CD4-positive, alpha-beta T cell treated with Interleukin-6 for 4 hours (primary cell): ENCODE data around the gene TSNAXIP1.

Experiments used
- DNase-seq: peaks from one replicate; pipeline ENCODE4 v3.0.0-alpha.2; 2020; ENCODE audit warnings: mixed read lengths

The TSNAXIP1 gene, protein sequence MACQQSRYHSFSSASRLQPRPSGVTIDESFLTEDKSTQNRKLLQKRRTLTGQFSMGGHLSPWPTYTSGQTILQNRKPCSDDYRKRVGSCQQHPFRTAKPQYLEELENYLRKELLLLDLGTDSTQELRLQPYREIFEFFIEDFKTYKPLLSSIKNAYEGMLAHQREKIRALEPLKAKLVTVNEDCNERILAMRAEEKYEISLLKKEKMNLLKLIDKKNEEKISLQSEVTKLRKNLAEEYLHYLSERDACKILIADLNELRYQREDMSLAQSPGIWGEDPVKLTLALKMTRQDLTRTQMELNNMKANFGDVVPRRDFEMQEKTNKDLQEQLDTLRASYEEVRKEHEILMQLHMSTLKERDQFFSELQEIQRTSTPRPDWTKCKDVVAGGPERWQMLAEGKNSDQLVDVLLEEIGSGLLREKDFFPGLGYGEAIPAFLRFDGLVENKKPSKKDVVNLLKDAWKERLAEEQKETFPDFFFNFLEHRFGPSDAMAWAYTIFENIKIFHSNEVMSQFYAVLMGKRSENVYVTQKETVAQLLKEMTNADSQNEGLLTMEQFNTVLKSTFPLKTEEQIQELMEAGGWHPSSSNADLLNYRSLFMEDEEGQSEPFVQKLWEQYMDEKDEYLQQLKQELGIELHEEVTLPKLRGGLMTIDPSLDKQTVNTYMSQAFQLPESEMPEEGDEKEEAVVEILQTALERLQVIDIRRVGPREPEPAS

DNA sequence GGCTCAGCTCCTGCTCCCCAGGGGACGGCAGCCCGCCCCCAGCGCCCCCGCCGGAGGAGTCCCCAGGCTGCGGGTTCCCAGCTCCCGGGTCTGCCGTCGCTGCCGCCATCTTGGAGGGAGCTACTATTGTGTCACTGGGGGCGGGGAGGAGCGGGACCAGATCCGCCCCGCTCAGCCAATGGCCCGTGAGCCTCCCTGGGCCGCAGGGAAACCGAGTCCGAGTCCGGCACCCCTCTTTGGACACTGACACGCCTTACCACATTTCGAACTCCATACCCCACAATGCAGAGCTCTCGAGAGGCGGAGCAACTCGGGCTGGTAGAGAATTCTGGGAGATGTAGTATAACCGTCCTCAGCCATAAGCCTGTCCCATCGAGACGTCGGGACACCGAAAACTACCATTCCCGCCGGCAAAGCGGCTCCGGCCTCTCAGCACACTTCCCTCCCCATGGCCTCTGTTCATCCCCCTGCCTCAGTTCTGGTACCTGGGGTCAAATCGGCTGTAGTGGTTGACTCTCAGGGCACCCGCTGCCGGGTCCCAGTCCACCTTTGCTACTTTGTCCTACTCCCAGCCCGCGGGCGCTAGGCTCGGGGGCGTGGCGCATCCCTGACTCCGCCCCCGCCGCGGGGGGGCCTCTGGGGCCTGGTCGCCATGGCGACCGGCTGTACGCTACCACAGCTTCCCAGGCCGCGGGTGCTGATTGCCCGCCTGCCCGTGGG is at the start of gene TSNAXIP1, which contains the start of gene RANBP10:
Gene TSNAXIP1 (plus strand): TSS at position 462 of the 720 bp plus-strand sequence. CDS start 261 bp downstream, outside the sequence.
Gene RANBP10 (minus strand): TSS at position 133 of the 720 bp plus-strand sequence. CDS start 24 bp downstream, at position 109.
- peak; percentile 97 for DNase-seq

DNA sequence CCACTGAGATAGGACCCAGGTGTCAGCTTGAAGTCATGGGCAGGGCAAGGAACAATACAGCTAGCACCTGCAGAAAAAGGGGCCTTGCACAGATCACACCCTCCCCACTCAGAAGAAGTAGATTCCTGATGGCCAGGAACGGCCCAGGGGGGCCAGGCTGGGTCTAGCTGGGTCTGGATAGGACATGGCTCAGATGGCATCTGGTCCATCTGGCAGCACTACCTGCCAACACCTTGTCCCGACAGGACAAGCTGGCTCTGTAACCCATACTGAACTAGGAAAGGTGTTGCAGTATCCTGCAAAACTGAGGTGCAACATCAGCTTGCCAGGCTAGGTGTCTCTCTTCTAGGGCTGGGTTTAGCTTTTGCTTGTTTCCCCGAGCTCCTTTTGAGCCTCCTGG is 48.7 kb upstream of the TSNAXIP1 start:
- no peak for DNase-seq

DNA sequence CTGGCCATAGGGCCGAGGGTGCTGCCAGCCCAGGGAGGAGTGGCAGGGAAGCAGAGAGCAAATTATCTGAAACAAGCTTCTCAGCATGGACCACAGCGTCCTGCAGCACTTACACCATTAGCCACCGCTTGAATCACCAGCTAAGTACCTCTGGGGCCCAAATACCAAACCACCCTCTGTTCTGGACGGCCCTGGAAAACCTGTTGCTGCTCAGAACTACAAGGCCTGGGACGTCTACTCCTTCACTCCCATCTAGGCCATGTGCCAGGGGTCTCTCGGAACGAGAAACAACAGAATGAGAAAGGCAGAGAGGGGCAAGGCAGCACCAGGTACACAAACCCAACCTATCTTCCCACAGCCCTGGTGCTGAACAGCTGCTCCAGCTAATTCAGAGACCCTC is 47.7 kb upstream of the TSNAXIP1 start:
- DNase-seq: no peak

DNA sequence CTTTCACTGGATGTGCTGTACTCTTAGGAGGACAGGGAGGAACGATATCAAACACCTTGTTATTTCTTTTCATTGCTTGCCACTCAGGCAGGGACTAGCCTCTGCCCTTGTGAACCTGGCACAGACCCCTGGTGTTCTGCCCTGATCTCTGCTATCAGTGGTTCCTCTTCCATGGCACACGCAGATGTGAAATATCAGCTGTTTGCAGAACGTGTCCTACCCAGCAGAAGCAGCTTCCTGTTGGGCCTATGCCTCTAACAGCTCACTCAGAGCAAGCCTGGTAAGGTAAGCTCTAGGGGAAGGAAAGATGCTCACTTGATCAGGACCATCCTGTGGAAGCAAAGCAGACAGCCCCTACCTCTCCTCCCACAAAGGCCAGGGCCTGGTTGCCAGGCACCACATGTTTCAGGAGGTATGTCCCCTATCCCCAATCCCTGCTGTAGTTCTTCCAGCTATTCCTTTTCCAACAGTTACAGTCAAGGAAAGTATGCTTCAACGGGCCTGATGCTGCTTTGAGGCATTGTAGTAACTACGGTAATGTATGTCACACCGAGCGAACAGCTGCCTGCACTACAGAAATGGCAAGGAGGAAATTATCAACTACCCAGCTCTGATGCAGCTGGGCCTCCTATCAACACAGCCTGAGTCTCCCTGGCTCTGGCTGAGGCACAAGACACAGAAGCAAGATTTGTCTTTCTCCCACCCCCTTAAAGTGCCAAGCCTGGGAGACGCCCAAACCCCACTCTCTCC is 46.3 kb upstream of the TSNAXIP1 start:
- DNase-seq: no peak

DNA sequence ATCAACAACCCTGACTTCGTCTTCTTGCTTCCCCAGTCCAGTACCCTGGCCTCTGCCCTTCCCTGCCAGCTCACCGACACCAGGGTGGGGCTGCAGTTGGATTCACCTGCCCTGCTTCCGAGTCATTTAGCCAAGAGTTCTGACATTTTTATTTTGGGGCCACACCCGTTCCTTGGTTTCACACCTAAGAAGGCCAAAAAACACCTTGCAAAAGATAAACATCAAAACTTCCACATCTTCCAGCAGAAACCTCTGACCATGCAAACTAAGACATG is 45.8 kb upstream of the TSNAXIP1 start:
- no peak for DNase-seq

DNA sequence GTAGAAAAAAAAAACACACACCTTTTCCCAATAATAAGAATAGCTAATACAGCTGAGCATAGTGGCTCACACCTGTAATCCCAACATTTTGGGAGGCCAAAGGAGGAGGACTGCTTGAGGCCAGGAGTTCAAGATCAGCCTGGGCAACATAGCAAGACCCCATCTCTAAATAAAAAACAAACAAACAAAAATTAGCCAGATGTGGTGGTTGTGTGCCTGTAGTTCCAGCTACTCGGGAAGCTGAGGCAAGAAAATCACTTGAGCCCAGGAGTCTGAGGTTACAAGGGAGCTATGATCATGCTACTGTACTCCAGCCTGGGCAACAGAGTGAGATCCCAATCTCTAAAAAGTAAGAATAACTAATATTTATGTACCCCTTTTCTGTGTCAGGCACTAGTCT is 44.8 kb upstream of the TSNAXIP1 start:
- no peak for DNase-seq

DNA sequence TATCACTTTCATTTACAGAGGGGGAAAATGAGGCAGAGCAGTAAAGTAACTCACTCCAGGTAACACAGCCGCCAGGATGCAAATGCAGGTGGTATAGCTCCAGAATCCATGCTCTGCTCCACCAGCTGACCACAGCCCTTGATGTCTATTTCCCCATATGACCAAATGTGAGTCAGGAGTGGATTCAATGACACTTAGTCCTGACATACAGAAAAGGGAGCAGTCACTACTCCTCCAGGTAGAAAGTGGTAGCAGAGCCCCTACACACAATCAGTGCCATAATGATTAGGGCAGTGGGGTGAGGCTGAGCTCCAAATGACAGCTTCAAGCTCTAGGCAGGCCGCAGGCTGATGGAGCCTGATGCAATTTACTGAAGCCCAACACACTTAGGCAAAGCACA is 44.3 kb upstream of the TSNAXIP1 start:
- DNase-seq: no peak

DNA sequence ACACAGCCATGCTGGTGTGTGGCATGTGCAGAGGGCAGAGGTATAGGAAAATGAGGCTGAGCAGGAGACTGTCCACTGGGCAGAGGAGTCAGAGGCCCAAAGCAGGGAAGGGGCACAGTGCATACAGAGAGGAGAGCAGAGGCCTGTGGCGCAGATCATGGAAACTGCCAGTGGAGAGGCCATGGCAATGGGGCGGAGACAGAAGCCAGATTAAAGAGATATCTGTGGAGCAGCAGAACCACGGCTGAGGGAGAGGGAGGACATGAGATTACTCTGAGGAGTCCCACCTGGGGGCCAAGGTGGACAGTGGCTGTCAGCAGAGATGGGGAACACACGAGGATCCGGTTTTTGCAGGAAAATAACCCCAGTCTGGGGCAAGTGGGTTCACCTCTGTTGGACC is 43.6 kb upstream of the TSNAXIP1 start:
- DNase-seq: no peak

DNA sequence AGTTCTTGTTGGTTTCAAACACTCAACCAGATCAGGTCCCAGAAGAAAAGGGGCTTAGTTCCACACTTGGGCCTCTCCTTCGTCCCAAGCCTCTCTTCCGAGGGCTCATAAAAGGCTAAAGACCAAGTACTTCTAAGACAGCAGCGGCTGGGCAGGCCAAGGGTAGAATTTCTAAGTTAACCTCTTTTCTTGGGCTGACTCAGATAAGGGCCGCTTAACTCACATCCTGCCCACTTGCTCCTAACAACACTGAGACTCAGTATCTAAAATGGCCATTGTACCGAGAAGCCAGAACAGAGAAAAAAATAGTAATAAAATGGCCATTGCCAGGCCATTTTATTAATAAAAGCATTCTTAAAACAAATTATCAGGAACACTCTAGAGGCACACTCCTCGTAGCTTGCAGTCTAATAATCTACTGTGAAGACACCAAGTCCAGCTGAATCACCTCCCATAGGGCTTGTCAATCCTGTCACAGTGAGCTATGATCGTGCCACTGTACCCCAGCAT is 42.5 kb upstream of the TSNAXIP1 start:
- no peak for DNase-seq

DNA sequence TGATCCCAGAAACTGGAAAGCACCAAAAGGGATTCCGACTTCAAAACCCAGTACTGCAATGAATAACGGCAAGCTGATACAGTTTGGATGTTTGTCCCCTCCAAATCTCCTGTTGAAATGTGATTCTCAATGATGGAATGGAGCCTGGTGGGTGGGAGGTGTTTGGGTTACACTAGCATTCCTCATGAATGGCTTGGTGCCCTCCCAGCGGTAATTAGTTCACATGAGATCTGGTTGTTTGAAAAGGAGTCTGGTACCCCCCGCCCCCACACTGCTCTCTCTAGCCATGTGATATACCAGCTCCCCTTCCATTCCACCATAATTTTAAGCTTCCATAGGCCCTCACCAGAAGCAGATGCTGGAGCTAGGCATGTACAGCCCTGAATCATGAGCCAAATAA is 40.4 kb upstream of the TSNAXIP1 start:
- DNase-seq: no peak

DNA sequence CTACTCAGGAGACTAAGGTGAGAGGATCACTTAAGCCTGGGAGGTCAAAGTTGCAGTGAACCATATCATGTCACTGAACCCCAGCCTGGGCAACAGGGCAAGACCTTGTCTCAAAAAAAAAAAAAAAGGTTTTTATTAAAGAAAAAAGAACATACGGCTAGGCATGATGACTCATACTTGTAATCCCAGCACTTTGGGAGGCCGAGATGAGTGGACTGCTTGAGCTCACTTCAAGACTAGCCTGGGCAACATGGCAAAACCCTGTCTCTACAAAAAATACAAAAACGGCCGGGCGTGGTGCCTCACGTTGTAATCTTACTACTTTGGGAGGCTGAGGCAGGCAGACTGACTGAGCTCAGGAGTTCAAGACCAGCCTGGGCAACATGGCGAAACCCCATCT is 38.7 kb upstream of the TSNAXIP1 start:
- no peak for DNase-seq

DNA sequence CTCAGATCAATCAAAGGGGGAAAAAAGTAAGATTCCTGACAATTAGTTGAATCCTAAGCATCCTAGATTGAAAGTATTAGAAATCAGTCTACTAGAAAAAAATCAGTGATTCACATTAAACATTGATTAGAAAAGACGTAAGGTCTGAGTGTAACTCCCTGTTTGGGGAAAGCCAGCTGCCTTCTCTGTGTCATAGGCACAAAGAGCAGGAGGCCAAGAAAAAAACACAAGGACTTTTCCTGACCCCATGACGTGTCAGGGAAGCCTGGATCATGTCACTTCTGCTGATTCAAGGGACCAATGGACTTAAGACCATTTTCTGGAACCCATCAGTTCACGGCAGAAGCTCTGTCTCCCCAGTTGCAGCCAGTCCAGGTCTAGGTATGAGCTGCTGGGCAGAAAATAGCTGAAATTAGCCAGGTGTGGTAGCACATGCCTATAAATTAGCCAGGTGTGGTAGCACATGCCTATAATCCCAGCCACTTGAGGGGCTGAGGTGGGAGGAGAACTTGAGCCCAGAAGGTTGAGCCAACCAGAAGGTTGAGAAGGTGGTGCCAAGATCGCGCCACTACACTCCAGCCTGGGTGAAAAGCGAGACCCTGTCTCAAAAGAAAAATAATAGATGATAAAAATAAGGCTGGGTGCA is 36.2 kb upstream of the TSNAXIP1 start:
- DNase-seq: no peak

DNA sequence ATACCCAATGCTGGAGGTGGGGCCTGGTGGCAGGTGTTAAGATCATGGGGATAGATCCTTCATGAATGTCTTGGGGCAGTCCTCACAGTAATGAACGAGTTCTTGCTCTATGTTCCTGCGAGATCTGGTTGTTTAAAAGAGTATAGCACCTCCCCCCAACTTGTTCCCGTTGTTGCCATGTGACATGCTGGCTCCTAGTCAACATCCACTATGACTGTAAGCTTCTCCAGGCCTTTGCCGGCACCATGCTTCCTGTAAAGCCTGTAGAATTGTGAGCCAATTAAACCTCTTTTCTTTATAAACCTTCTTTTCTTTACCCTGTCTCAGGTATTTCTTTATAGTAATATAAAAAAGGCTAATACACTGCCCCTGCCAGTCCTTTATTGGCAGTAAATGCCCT is 33.6 kb upstream of the TSNAXIP1 start:
- no peak for DNase-seq

DNA sequence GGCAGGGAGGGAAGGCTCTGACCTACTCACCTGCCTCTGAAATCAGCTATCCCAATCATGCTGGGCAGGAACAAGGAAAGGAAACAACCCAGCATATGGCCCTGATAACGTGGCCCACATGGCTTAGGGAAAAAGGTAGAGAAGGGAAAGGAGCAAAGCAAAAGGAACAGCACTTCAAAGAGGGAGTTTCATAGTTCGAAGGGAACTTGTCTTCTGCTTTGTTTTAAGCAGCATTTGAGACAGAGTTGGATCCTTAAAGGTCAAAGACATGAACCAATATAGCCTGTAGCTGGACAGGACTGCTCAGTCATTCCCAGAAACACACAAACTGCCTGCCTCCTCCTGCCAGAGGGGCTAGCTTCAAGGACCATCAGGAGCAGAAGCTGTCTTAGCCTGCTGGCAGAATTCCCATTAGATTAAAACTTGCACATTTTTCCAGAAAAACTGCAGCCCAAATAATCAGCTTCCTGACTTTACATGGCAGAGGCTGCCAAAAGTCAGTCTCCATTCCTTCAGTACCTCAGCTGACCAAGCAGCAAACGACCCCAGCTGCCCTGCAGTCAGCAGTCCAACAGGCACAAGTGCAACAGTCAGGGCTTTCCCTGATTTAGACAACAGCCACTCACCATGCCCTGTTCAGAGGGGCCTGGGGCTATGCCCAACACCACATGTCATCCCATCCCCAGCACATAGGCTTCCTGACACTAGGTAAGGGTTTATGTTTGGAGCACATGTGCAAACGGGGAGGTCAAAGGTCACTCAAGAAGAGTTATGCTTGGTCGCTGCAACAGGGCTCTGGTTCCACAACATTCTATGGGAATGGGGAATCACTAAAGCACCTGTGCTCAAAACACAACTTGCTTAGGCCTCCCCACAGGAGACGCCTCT is 32.9 kb upstream of the TSNAXIP1 start:
- no peak for DNase-seq

DNA sequence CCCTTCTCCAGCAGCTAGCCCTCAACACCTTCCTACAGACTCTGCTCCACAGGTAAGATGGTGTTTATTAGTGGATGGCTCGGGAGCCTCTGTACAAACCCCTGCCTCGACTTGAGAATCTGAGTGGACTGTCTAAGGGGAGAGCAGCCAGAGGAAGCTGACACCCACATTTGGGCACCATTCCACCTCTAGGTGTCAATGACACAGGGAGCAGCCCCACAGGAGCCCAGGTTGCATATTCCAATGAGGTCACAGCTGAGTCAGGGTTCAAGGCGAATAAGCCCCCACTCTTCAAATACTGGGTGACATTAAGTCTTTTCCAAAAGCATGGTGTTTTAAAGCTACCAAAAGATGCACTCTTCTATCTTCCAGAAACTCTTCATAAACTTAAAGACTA is 32.2 kb upstream of the TSNAXIP1 start:
- DNase-seq: no peak

DNA sequence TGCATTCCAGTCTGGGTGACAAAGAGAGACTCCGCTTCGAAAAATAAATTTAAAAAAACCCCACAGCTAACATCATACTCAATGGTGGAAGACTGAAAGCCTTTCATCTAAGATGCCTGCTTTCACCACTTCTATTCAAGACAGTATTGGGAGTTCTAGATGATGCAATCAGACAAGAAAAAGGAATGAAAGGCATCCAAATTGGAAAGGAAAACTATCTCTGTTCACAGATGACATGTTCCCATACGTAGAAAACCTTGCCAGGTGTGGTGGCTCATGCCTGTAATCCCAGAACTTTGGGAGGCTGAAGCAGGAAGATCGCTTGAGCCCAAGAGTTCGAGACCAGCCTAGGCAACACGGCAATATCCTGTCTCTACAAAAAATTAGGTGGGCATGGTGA is 31.4 kb upstream of the TSNAXIP1 start:
- DNase-seq: no peak

DNA sequence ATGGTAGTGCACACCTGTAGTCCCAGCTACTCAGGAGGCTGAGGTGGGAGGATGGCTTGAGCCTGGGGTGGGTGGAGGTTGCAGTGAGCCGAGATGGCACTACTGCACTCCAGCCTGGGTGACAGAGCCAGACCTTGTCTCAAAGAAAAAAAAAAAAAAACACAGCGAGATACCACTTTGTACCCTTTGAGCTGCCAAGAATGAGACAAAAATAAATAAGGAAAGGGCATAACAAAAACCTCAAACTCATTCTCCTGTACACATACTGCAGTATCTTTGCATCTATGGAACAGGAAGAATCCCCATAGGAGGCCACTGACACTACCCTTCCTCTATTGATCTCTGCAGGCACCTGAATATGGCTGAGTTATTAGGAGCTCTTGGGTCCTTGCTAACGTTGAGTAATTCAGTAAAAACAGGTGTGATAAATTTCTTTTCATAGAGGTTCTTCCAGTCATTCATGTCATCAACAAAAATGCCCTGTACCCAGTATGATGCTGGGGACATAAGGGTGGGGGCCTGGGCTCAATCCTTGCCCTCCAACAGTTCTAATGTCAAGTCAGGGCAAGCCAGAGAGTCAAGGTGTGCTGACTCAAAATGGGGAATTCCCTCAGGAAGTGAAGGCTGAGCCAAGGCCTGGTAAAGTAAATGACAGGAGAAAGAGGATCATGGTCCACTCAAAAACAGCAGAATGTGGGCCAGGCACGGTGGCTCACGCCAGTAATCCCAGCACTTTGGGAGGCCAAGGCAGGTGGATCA is 27.3 kb upstream of the TSNAXIP1 start:
- no peak for DNase-seq

DNA sequence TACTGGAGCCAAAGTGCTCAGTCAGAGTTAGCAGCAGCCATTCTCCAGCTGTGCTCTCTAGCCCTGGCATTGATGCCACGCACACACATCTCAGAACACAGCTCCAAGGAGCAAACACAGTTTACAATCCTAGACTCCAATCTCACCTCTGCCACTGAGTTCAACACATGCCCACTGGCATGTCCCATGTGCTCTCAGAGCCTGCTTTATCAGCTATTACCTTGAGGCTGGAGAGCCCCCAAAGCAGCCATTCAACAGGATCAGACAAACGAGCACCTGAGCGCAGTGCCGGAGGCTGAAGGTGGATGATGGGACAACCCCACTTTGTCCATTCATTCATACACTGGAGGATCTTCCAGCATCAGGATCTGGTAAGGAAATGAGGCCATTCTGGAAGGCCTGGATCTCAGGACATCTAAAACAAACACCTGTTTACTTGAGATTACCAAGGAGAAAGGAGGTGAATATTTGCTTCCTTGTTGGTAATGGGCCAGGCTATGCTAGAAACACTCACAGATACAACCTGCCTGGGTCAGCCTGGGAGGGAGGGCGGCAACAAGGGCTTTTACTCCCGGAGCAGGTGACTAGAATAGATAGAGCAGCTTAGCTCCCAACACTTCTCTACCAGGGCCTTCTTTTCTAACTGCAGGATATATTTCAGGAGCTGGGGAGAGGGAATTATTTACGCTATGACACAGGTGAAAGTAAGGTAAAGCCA is 25.7 kb upstream of the TSNAXIP1 start:
- no peak for DNase-seq

DNA sequence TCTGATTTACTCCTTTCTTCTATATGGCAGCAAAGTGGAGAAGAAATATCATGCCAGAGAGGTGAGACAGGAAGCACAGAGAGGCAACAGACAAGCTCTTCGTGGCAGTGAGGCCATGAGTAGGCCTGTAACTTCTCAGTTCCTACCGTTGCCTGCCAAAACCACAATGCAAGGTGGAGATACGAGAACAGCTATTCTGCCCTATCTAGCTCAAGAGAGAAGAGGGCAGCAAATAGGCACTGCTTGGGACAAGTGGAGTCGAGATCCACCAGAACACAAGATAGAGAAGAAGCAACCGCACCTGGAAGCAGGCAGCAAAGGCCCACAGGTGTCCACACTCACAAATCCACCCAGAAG is 25.1 kb upstream of the TSNAXIP1 start:
- peak; percentile 29 for DNase-seq
